ENCODE results near the gene CYP4A22.

- TF ChIP-seq EZH2phosphoT487 (IDR thresholded peaks at IDR 0.05; ENCODE audit: borderline replicate concordance, low read length) (no peak), CTCF (conservative IDR thresholded peaks at IDR 0.05; ENCODE audit: low read depth, low read length) (no peak), EZH2 (IDR thresholded peaks at IDR 0.05; ENCODE audit: low read length, unreplicated experiment) (no peak)
These were observed 24.1 kb upstream of the CYP4A22 start for GRCh38 chr1:47113178-47113577.

Data from PC-3 (cell line).